Superior temporal gyrus (tissue), 1 donor: ENCODE data around the gene STK17A.
"Not testable (repeated sequence)": the region's sequence is repeated elsewhere in the genome, so short reads cannot be mapped to it uniquely, and the experiment has no call there.

Experiments used
- DNase-seq: peaks from one replicate; pipeline ENCODE4 v3.0.0-alpha.2; 2016; ENCODE audit errors: extremely low spot score

STK17A gene

GRCh38 chr7:43658718-43659548 is 76.0 kb downstream of the STK17A start:
- no peak for DNase-seq

GRCh38 chr7:43659549-43659896 is 76.6 kb downstream of the STK17A start:
- no peak for DNase-seq

GRCh38 chr7:43660141-43660540 is 77.2 kb downstream of the STK17A start:
- no peak for DNase-seq

GRCh38 chr7:43664681-43665080 is 81.8 kb downstream of the STK17A start:
- DNase-seq: no peak

- DNase-seq: no peak
These were observed 84.0 kb downstream of the STK17A start for GRCh38 chr7:43666938-43667337.

GRCh38 chr7:43668035-43668434 is 85.1 kb downstream of the STK17A start:
- DNase-seq: no peak

GRCh38 chr7:43669286-43670081 is 86.6 kb downstream of the STK17A start:
- DNase-seq: no peak

GRCh38 chr7:43671521-43671920 is 88.6 kb downstream of the STK17A start:
- DNase-seq: no peak

GRCh38 chr7:43673243-43673976 is 90.5 kb downstream of the STK17A start:
- not testable (repeated sequence) for DNase-seq

GRCh38 chr7:43674559-43675436 is 91.9 kb downstream of the STK17A start:
- DNase-seq: no peak
